H9 (cell line): ENCODE data around the gene CDH8. TPM values are rescaled to one million over a fixed set of nuclear protein-coding genes. Genes with fewer than 3 reads are reported as not detected.

Experiments used
- DNase-seq: peaks from one replicate; pipeline ENCODE4 v3.0.0-alpha.2; 2017
- H2AFZ ChIP-seq: one replicate; pipeline ENCODE4 v1.6.1; 2013; ENCODE audit warnings: mild to moderate bottlenecking, low read length, control low read depth, moderate library complexity
- H2AK5ac ChIP-seq: 2 replicates; pipeline ENCODE4 v1.6.1; 2013; ENCODE audit warnings: low read length, control low read depth, mixed read lengths; ENCODE audit not compliant: insufficient read length
- H2BK120ac ChIP-seq: one replicate; pipeline ENCODE4 v1.6.1; 2013; ENCODE audit warnings: low read depth, mild to moderate bottlenecking, low read length, control low read depth, inconsistent platforms; ENCODE audit not compliant: poor library complexity, severe bottlenecking
- H2BK12ac ChIP-seq: 2 replicates; pipeline ENCODE4 v1.6.1; 2013; ENCODE audit warnings: low read length, control low read depth, mixed read lengths, low read depth; ENCODE audit not compliant: insufficient read length
- H2BK15ac ChIP-seq: 2 replicates; pipeline ENCODE4 v1.6.1; 2013; ENCODE audit warnings: low read depth, low read length, control low read depth
- H2BK20ac ChIP-seq: one replicate; pipeline ENCODE4 v1.6.1; 2013; ENCODE audit warnings: low read depth, mild to moderate bottlenecking, low read length, control low read depth, inconsistent platforms; ENCODE audit not compliant: poor library complexity, severe bottlenecking
- H2BK5ac ChIP-seq: 2 replicates; pipeline ENCODE4 v1.6.1; 2013; ENCODE audit warnings: low read length, control low read depth, mixed read lengths; ENCODE audit not compliant: insufficient read length
- H3K14ac ChIP-seq: 2 replicates; pipeline ENCODE4 v1.6.1; 2013; ENCODE audit warnings: low read length, control low read depth; ENCODE audit not compliant: insufficient read depth
- H3K18ac ChIP-seq: 2 replicates; pipeline ENCODE4 v1.6.1; 2013; ENCODE audit warnings: low read depth, mild to moderate bottlenecking, mixed read lengths, low read length, control low read depth; ENCODE audit not compliant: insufficient read length
- H3K23ac ChIP-seq: 2 replicates; pipeline ENCODE4 v1.6.1; 2013; ENCODE audit warnings: low read length, control low read depth, mixed read lengths, low read depth; ENCODE audit not compliant: insufficient read length
- H3K23me2 ChIP-seq: 2 replicates; pipeline ENCODE4 v1.6.1; 2013; ENCODE audit warnings: low read depth, mild to moderate bottlenecking, mixed read lengths, low read length, control low read depth; ENCODE audit not compliant: insufficient read length, poor library complexity, severe bottlenecking
- H3K27ac ChIP-seq: 2 replicates; pipeline ENCODE4 v1.5.1; 2013; ENCODE audit warnings: low read length, control low read depth, mixed read lengths, low read depth; ENCODE audit not compliant: insufficient read length
- H3K27me3 ChIP-seq: 2 replicates; pipeline ENCODE4 v1.6.1; 2013; ENCODE audit warnings: low read length, control low read depth, inconsistent platforms; ENCODE audit not compliant: insufficient read depth
- H3K4ac ChIP-seq: 2 replicates; pipeline ENCODE4 v1.6.1; 2013; ENCODE audit warnings: low read depth, mild to moderate bottlenecking, control low read depth, inconsistent platforms, low read length, moderate library complexity
- H3K4me1 ChIP-seq: 2 replicates; pipeline ENCODE4 v1.6.1; 2013; ENCODE audit warnings: low read length, control low read depth, inconsistent platforms; ENCODE audit not compliant: insufficient read depth
- H3K4me2 ChIP-seq: 2 replicates; pipeline ENCODE4 v1.6.1; 2013; ENCODE audit warnings: low read length, control low read depth, mixed read lengths; ENCODE audit not compliant: insufficient read length, insufficient read depth
- H3K56ac ChIP-seq: 2 replicates; pipeline ENCODE4 v1.6.1; 2013; ENCODE audit warnings: low read depth, mild to moderate bottlenecking, mixed read lengths, low read length, control low read depth; ENCODE audit not compliant: insufficient read length
- H3K79me1 ChIP-seq: 2 replicates; pipeline ENCODE4 v1.6.1; 2013; ENCODE audit warnings: low read depth, mild to moderate bottlenecking, moderate library complexity, low read length, control low read depth, inconsistent platforms; ENCODE audit not compliant: insufficient read depth, poor library complexity, severe bottlenecking
- H3K79me2 ChIP-seq: 2 replicates; pipeline ENCODE4 v1.6.1; 2013; ENCODE audit warnings: low read length, control low read depth, inconsistent platforms; ENCODE audit not compliant: insufficient read depth
- H3K9ac ChIP-seq: 2 replicates; pipeline ENCODE4 v1.6.1; 2013; ENCODE audit warnings: low read length, control low read depth, mixed read lengths; ENCODE audit not compliant: insufficient read length; ENCODE audit errors: extremely low read depth
- H3K9me3 ChIP-seq: one replicate; pipeline ENCODE4 v1.6.1; 2013; ENCODE audit warnings: low read depth, low read length, inconsistent platforms; ENCODE audit not compliant: control insufficient read depth
- H3T11ph ChIP-seq: one replicate; pipeline ENCODE4 v1.6.1; 2013; ENCODE audit warnings: mild to moderate bottlenecking, low read length, control low read depth, inconsistent platforms
- H4K20me1 ChIP-seq: one replicate; pipeline ENCODE4 v1.6.1; 2013; ENCODE audit not compliant: control insufficient read depth, insufficient read length, insufficient read depth
- H4K5ac ChIP-seq: 2 replicates; pipeline ENCODE4 v1.6.1; 2013; ENCODE audit warnings: low read depth, mild to moderate bottlenecking, mixed read lengths, low read length, control low read depth; ENCODE audit not compliant: insufficient read length
- H4K8ac ChIP-seq: replicated peaks from 2 replicates; pipeline ENCODE4 v1.6.1; 2013; ENCODE audit warnings: low read length, control low read depth, mixed read lengths, low read depth; ENCODE audit not compliant: insufficient read length
- H4K91ac ChIP-seq: 2 replicates; pipeline ENCODE4 v1.6.1; 2013; ENCODE audit warnings: low read depth, mild to moderate bottlenecking, moderate library complexity, mixed read lengths, low read length, control low read depth; ENCODE audit not compliant: insufficient read length
- H3K27ac Mint-ChIP-seq, 3 experiments: 2 replicates in 2 of 3; 3 replicates in 1 of 3; pipeline ENCODE4 v1.8.0; 2020 to 2021; ENCODE audit warnings: mixed read lengths in 3 of 3, mild to moderate bottlenecking in 1 of 3, moderate library complexity in 1 of 3
- H3K27me3 Mint-ChIP-seq: 2 replicates; pipeline ENCODE4 v1.8.0; 2021; ENCODE audit warnings: low read depth, mild to moderate bottlenecking, moderate library complexity, mixed read lengths
- H3K36me3 Mint-ChIP-seq, 3 experiments: 2 replicates in 2 of 3; 3 replicates in 1 of 3; pipeline ENCODE4 v1.8.0; 2020 to 2021; ENCODE audit warnings: low read depth in 3 of 3, mixed read lengths in 3 of 3; ENCODE audit not compliant: insufficient read depth in 1 of 3
- H3K4me1 Mint-ChIP-seq, 2 experiments: 2 replicates each; pipeline ENCODE4 v1.8.0; 2020; ENCODE audit warnings: mixed read lengths in 2 of 2
- H3K4me3 Mint-ChIP-seq, 2 experiments: 2 replicates in 1 of 2; 3 replicates in 1 of 2; pipeline ENCODE4 v1.8.0; 2020 to 2021; ENCODE audit warnings: mild to moderate bottlenecking in 2 of 2, mixed read lengths in 2 of 2, moderate library complexity in 1 of 2
- H3K9me3 Mint-ChIP-seq, 2 experiments: 2 replicates in 1 of 2; 3 replicates in 1 of 2; pipeline ENCODE4 v1.8.0; 2020; ENCODE audit warnings: mild to moderate bottlenecking in 2 of 2, mixed read lengths in 2 of 2, moderate library complexity in 1 of 2
- WGBS: extraction: QIAGEN DNeasy Blood & Tissue Kit; methylation state at CpG from one replicate; pipeline ENCODE4 v1.1.7; 2013; ENCODE audit warnings: missing lambda C conversion rate, low lambda C conversion rate, mixed read lengths; ENCODE audit not compliant: insufficient read length; ENCODE audit errors: extremely low coverage; 5-methylcytosine and 5-hydroxymethylcytosine counted together
- total RNA-seq: library from RNA; stranded (reverse); gene quantifications from 2 replicates; pipeline ENCODE4 v1.2.1, GENCODE V29; 2021
- TF ChIP-seq, protein P1 (sequence below): fragments of 200-600 bp; sonication (generic); conservative IDR thresholded peaks from 3 replicates; pipeline ENCODE4 v1.8.0; 2021; ENCODE audit warnings: antibody characterized with exemption, mild to moderate bottlenecking

The CDH8 gene
- total RNA-seq, 1 experiment from 2014 or later = 12.0 TPM

DNA sequence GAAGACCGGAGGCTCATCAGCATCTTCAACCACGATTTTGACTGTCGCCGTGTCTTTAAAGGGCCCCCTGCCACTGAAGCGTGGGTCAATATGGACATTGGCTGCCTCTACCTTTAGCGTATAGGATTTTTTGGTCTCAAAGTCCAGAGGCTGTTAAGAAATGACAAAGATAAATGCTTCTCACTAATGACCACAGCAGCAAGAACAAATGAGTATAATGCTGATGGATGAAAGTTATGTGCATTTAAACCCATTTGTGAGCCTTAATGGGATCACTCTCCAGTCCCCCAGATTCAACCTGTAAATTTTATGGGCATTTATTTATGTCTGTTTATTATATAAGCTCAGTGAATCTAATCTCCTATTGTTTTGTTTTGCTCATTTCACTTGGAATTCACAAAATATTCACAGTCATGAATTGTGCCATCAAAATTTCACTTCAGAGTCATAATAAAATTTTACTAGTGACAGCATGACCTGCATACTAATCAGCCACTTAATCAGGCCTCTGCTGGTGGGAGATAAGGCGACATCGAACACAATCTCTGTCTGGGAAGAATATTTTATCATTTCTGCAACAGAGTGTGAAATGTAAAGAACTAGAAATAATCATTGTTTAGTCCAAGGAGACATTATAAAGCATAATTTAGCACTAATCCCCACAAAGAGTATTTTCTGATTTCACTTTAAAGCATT, 218.5 kb downstream of the CDH8 start:
- no peaks in the 10 kb centered on the region for H3K79me1 ChIP-seq
- Mint-ChIP-seq H3K27me3 (no peaks in the 10 kb centered on the region), H3K36me3 (peaks cover 0 to 5% (median 0%) of the 10 kb centered on the region in 3 experiments; a peak in 3 of 7 replicates), H3K27ac (no peak overlapping the region), H3K4me3 (no peak overlapping the region), H3K9me3 (no peaks in the 10 kb centered on the region), H3K4me1 (peaks cover 13 to 28% of the 10 kb centered on the region in 2 experiments)
- no peak overlapping the region for H2BK20ac ChIP-seq
- H4K91ac ChIP-seq = no peak overlapping the region
- no peaks in the 10 kb centered on the region for H3K79me2 ChIP-seq
- no peak overlapping the region for H3K9ac ChIP-seq
- H4K8ac ChIP-seq = no peak overlapping the region
- no peak overlapping the region for H2AFZ ChIP-seq
- no peak overlapping the region for H3K27ac ChIP-seq
- no peak overlapping the region for H2BK120ac ChIP-seq
- no peak overlapping the region for H2AK5ac ChIP-seq
- H2BK5ac ChIP-seq = no peak overlapping the region
- no peak overlapping the region for H3T11ph ChIP-seq
- no peak overlapping the region for H3K4ac ChIP-seq
- no peak overlapping the region for H3K56ac ChIP-seq
- H4K5ac ChIP-seq = no peak overlapping the region
- H3K23me2 ChIP-seq = no peaks in the 10 kb centered on the region
- no peak overlapping the region for H3K18ac ChIP-seq
- no peak overlapping the region for H3K14ac ChIP-seq
- H3K4me2 ChIP-seq = no peak overlapping the region
- TF ChIP-seq, protein P1, sequence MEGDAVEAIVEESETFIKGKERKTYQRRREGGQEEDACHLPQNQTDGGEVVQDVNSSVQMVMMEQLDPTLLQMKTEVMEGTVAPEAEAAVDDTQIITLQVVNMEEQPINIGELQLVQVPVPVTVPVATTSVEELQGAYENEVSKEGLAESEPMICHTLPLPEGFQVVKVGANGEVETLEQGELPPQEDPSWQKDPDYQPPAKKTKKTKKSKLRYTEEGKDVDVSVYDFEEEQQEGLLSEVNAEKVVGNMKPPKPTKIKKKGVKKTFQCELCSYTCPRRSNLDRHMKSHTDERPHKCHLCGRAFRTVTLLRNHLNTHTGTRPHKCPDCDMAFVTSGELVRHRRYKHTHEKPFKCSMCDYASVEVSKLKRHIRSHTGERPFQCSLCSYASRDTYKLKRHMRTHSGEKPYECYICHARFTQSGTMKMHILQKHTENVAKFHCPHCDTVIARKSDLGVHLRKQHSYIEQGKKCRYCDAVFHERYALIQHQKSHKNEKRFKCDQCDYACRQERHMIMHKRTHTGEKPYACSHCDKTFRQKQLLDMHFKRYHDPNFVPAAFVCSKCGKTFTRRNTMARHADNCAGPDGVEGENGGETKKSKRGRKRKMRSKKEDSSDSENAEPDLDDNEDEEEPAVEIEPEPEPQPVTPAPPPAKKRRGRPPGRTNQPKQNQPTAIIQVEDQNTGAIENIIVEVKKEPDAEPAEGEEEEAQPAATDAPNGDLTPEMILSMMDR = no peak
- H3K9me3 ChIP-seq = no peaks in the 10 kb centered on the region
- no peak overlapping the region for H2BK15ac ChIP-seq
- H3K23ac ChIP-seq = no peak overlapping the region
- H4K20me1 ChIP-seq = no peaks in the 10 kb centered on the region
- no peak for DNase-seq
- no peaks in the 10 kb centered on the region; the same call in 1 of the 2 replicates for H3K4me1 ChIP-seq
- no peaks in the 10 kb centered on the region for H3K27me3 ChIP-seq
- H2BK12ac ChIP-seq = no peak overlapping the region
- WGBS = no CpG with 5 or more reads among the region's 8 CpGs
